OCI-LY3 (cell line): ENCODE results near the gene SFRP5.

Experiments used
- H2AFZ ChIP-seq: fragments of 200-600, 300-600 bp; shearing (Covaris generic); 2 replicates; pipeline ENCODE4 v1.6.0; 2014; ENCODE audit warnings: antibody characterized with exemption, low read depth, low read length
- H3K27ac ChIP-seq: fragments of 200-600, 300-600 bp; sonication (generic); 2 replicates; pipeline ENCODE4 v1.5.1; 2014; ENCODE audit warnings: mild to moderate bottlenecking, low read length, moderate library complexity, mixed read lengths
- H3K27me3 ChIP-seq: fragments of 200-600, 300-600 bp; sonication (generic); 2 replicates; pipeline ENCODE4 v1.6.1; 2014; ENCODE audit warnings: low read depth, low read length, mixed read lengths
- H3K36me3 ChIP-seq: fragments of 200-600, 300-600 bp; sonication (generic); replicated peaks from 2 replicates; pipeline ENCODE3; 2014; ENCODE audit warnings: low read depth, low read length, mixed read lengths
- H3K4me1 ChIP-seq: fragments of 300-600, 200-600 bp; sonication (generic); 2 replicates; pipeline ENCODE4 v1.6.1; 2014; ENCODE audit warnings: low read length, mixed read lengths
- H3K4me2 ChIP-seq: fragments of 200-600, 300-600 bp; sonication (generic); 2 replicates; pipeline ENCODE4 v1.6.1; 2014; ENCODE audit warnings: low read length, mixed read lengths
- H3K4me3 ChIP-seq: fragments of 300-600, 200-600 bp; sonication (generic); 2 replicates; pipeline ENCODE4 v1.5.1; 2014; ENCODE audit warnings: antibody characterized with exemption, mild to moderate bottlenecking, low read length, moderate library complexity
- H3K79me2 ChIP-seq: fragments of 300-600, 200-600 bp; shearing (Covaris generic); 2 replicates; pipeline ENCODE4 v1.6.1; 2014; ENCODE audit warnings: mild to moderate bottlenecking, low read length, mixed read lengths
- H3K9ac ChIP-seq: fragments of 300-600, 200-600 bp; shearing (Covaris generic); 2 replicates; pipeline ENCODE4 v1.6.0; 2014; ENCODE audit warnings: mild to moderate bottlenecking, low read length, moderate library complexity
- H3K9me3 ChIP-seq: fragments of 200-600, 300-600 bp; shearing (Covaris generic); 2 replicates; pipeline ENCODE4 v1.6.1; 2014; ENCODE audit warnings: low read length, mixed read lengths; ENCODE audit not compliant: insufficient read depth
- H4K20me1 ChIP-seq: fragments of 200-600, 300-600 bp; sonication (generic); 2 replicates; pipeline ENCODE4 v1.6.1; 2016; ENCODE audit warnings: low read length, mixed read lengths; ENCODE audit not compliant: insufficient read depth
- EZH2phosphoT487 ChIP-seq: fragments of 200-600 bp; shearing (Covaris generic); IDR thresholded peaks from 2 replicates; pipeline ENCODE4 v1.6.1; 2018; ENCODE audit warnings: antibody characterized with exemption, mixed run types, low read depth
- TF ChIP-seq, protein P1 (sequence below): fragments of 200-600, 300-600 bp; sonication (generic); IDR thresholded peaks from 2 replicates; pipeline ENCODE4 v1.5.1; 2014; ENCODE audit warnings: antibody characterized with exemption, low read length, low read depth

Gene SFRP5

DNA sequence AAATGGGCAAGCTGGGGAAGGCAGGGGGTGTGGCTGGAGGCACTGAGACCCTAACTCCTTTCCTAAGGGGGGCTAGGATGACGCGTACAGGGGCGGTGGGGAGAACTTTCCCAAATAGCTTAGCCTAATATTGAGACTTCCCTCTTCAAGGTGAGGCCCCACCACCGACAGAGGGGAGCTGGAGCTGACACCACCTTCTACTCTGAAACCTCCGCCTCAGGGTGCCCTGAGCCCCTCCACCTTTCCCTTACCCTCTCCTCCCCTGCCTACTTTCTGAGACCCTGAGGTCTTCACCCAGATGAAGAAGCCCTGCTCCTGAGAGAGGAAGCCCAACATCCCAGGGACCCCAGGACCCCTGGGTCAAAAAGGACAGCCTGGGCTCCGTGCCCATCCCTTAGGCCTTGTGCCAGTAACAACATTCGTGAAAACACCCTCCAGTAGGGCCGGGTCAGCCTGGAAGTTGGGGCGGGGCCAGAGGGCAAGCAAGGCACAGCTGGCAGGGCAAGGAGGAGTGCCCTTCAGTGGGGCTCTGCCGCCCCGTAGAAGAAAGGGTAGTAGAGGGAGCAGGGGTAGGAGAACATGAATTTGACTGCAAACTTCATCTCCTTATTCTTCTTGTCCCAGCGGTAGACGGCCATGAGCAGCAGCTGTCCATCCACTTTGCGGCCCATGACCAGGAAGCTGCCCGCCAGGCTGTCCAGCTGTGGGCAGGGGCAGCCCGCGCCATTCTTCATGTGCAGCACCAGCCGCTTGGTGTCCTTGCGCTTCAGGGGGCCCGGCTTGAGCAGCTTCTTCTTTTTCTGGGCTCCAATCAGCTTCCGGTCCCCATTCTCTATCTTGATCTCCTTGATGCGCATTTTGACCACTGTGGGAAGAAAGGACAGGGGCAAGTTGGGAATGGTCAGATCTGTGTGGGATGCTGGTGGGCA is 4.5 kb downstream of the SFRP5 start:
- Histone ChIP-seq H3K9me3 (no peaks in the 10 kb centered on the region), H2AFZ (no peak overlapping the region), H3K27ac (no peak overlapping the region), H3K4me2 (no peak overlapping the region), H3K79me2 (no peaks in the 10 kb centered on the region), H3K4me1 (peaks cover 11% of the 10 kb centered on the region), H3K36me3 (no peaks in the 10 kb centered on the region), H3K27me3 (no peaks in the 10 kb centered on the region), H3K9ac (no peak overlapping the region), H3K4me3 (no peak overlapping the region), H4K20me1 (no peaks in the 10 kb centered on the region)
- TF ChIP-seq, protein P1, sequence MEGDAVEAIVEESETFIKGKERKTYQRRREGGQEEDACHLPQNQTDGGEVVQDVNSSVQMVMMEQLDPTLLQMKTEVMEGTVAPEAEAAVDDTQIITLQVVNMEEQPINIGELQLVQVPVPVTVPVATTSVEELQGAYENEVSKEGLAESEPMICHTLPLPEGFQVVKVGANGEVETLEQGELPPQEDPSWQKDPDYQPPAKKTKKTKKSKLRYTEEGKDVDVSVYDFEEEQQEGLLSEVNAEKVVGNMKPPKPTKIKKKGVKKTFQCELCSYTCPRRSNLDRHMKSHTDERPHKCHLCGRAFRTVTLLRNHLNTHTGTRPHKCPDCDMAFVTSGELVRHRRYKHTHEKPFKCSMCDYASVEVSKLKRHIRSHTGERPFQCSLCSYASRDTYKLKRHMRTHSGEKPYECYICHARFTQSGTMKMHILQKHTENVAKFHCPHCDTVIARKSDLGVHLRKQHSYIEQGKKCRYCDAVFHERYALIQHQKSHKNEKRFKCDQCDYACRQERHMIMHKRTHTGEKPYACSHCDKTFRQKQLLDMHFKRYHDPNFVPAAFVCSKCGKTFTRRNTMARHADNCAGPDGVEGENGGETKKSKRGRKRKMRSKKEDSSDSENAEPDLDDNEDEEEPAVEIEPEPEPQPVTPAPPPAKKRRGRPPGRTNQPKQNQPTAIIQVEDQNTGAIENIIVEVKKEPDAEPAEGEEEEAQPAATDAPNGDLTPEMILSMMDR = no peak
- TF ChIP-seq EZH2phosphoT487 = no peak

DNA sequence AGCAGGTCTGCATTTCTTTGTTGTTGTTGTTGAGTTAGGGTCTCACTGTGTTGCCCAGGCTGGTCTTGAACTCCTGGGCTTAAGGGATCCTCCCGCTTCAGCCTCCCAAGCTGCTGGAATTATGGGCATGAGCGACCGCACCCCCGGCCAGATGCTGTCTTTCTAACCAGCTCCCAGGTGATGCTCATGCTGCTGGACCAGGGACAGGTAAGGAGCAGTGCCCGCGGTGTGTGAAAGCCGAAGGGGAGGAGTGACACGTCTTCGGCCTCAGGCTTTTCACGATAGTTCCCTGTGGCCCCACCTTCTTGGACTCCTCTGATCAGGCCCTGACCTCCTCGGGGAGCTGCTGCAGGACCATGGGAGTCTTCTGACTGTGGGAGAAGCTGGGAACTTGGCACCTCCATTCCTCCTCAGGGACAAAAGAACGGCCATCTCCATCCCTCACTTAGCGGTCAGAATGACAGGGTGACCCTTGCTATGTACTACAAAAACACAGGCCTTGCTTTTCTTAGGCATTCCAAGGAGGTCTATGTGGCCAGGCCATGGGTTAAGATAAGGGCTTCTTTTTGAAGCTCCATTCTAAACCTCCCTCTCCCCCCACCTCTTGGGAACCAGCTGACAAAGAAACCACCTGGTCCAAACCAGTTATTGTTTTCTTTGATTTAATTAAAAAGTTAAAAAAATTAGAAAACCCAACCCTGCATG is 5.5 kb downstream of the SFRP5 start:
- Histone ChIP-seq H2AFZ (no peak overlapping the region), H3K27ac (no peak overlapping the region), H3K4me1 (peaks cover 11% of the 10 kb centered on the region), H3K4me3 (no peak overlapping the region), H3K9ac (no peak overlapping the region), H3K9me3 (no peaks in the 10 kb centered on the region), H3K36me3 (no peaks in the 10 kb centered on the region), H3K27me3 (no peaks in the 10 kb centered on the region), H3K4me2 (no peak overlapping the region), H3K79me2 (no peaks in the 10 kb centered on the region), H4K20me1 (no peaks in the 10 kb centered on the region)
- no peak for TF ChIP-seq EZH2phosphoT487
- TF ChIP-seq, protein P1 = no peak

DNA sequence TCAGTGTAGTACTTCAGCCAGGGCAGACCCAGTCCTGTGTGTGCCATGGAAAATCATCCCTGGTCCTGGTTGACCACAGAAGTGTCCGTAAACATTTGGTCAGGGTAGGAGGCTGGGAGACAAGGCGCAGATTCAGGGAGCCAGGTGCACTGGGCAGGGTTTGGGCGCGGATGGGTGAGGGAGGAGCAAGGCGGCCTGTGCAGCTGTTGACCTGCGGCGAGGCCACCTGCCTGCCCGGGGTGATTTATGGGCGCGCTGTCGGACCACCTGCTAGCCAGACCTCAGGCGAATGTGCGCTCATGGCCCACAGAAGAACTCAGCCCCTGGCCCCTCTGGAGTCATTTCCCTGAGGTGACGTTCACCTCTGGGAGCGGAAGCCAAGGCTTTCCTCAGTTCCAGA is 6.6 kb downstream of the SFRP5 start:
- Histone ChIP-seq H2AFZ (no peak overlapping the region), H3K79me2 (no peaks in the 10 kb centered on the region), H3K4me3 (no peak overlapping the region), H4K20me1 (no peaks in the 10 kb centered on the region), H3K9ac (no peak overlapping the region), H3K4me2 (no peak overlapping the region), H3K36me3 (no peaks in the 10 kb centered on the region), H3K27me3 (no peaks in the 10 kb centered on the region), H3K9me3 (no peaks in the 10 kb centered on the region), H3K4me1 (peaks cover 11% of the 10 kb centered on the region), H3K27ac (no peak overlapping the region)
- no peak for TF ChIP-seq EZH2phosphoT487
- TF ChIP-seq, protein P1 = no peak

DNA sequence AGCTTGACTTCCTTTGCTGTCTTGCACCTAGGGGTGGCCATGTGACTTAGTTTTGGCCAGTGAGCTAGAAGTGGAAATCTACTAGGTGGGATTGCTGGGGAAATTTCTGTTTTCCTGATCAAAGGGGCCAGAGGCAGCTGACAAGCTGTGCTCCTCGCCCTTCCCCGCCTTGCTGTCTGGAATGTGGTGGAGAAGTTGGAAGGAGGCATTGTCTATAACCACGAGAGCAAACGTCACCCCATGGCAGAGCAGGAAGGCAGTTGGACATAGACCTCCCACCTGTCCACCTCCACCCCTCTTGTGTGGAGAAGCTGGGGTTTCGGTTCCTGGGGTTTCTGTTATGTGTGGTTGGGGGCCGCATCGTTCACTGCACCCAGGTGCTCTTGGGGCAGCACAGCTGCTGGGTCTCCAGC is 7.3 kb downstream of the SFRP5 start:
- Histone ChIP-seq H3K4me2 (no peak overlapping the region; the same call in 1 of the 2 replicates), H3K9me3 (no peaks in the 10 kb centered on the region), H3K36me3 (peaks cover 6% of the 10 kb centered on the region), H4K20me1 (no peaks in the 10 kb centered on the region), H3K9ac (no peak overlapping the region), H2AFZ (no peak overlapping the region), H3K27ac (no peak overlapping the region), H3K79me2 (no peaks in the 10 kb centered on the region), H3K4me1 (peaks cover 11% of the 10 kb centered on the region), H3K27me3 (no peaks in the 10 kb centered on the region), H3K4me3 (no peak overlapping the region)
- TF ChIP-seq EZH2phosphoT487 = no peak
- TF ChIP-seq, protein P1 = no peak
